GM18502 (cell line): Measurements from ENCODE around the gene EPB41.

Experiments used
- ATAC-seq: cut with Tn5 transposase; IDR thresholded peaks from one replicate; pipeline ENCODE4 v1.9.1; 2021; ENCODE audit warnings: mild to moderate bottlenecking; ENCODE audit not compliant: unreplicated experiment, poor library complexity

EPB41 gene

GRCh38 chr1:29156543-29157268 lies 242.3 kb downstream of the EPB41 start:
- ATAC-seq, result no peak

- no peak for ATAC-seq
Measured at GRCh38 chr1:29157269-29157601, 242.9 kb downstream of the EPB41 start.

GRCh38 chr1:29159773-29160172 lies 245.4 kb downstream of the EPB41 start:
- ATAC-seq, result no peak

GRCh38 chr1:29162025-29162424 lies 247.7 kb downstream of the EPB41 start:
- ATAC-seq, result no peak

GRCh38 chr1:29162476-29163138 lies 248.2 kb downstream of the EPB41 start:
- no peak for ATAC-seq

DNA sequence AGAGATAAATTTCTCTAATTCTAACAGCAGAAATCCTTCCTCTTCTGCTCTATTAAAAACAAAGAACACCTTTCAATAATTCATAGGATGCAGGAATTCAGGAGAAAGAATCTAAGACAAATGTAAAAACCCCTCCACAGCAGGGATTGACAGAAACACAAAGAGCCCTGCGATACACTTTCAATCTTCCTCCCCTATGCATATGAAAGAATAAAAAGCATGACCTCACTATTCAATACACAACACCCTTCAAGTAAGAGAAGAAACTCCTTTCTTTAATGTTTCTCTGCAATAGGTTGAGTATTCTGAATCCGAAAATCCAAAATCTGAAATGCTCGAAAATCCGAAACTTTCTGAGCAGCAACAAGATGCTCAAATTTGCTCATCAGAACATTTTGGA lies 250.2 kb downstream of the EPB41 start:
- no peak for ATAC-seq

DNA sequence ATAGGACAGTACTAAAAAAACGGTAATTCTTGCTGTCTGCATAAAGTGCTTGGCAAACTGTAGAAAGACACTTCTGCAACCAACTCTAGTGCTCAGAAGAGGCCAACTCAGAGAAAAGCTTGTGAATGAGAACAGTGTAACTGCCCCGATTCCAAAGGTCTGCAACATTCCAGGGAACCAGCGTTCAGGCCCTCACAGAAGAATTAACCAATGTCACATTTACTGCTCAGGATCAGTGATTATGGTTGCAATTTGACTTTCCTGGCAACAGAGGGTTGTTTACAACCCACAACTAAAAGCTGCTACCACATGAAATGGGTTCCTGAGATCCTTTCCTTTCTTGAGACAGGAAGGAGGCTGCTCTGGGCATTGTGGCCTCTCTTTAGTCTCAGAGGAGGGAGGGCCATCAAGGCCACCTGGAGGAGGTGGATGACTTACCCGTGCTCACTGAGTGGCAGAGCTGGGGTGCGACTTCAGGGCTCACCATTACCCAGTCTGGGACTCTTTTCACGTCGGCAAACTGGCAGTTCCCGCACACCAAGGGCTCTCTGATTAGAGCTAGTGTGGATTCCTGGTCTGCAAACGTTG lies 252.0 kb downstream of the EPB41 start:
- ATAC-seq, result no peak

DNA sequence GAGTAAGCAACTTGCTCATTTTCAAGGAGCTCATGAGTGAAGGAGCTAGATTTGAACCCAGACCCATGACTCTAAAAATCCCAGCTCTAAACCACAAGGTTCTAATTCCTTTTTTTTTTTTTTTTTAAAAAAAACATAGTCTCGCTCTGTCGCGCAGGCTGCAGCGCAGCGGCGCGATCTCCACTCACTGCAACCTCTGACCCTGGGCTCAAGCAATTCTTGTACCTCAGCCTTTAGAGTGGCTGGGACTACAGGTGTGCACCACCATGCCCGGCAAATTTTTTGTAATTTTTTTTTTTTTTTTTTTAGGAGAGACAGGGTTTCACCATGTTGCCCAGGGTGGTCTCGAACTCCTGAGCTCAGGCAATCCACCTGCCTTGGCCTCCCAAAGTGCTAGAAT lies 253.5 kb downstream of the EPB41 start:
- ATAC-seq, result no peak
